Activated CD8-positive, alpha-beta memory T cell treated with anti-CD3 and anti-CD28 coated beads for 4 hours (primary cell): ENCODE data around the gene USP32.
"Not testable (repeated sequence)": the region's sequence is repeated elsewhere in the genome, so short reads cannot be mapped to it uniquely, and the experiment has no call there.

Experiments
- DNase-seq, 2 donors: peaks; one replicate each; pipeline ENCODE4 v3.0.0-alpha.2; 2020; ENCODE audit warnings: low read depth in 2 of 2

USP32 gene

DNA sequence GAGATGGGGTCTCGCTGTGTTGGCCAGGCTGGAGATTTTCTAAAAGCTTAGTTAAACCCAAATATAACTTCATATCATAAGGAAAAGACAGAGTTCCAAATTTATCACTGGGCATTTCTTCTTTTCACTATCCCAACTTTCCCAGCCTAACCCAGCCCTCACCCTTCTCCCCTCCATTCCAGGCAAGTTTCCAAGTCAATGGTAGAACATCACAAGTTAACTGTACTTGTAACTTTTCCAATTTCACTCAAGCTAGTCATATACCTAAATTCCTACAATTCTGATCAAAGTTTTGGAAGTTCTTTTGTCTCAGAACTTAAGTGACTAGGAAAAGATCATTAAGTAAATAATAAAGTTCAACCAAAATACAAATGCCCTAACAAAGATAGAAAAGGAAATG lies 61.2 kb downstream of the USP32 start:
- no peak for DNase-seq

DNA sequence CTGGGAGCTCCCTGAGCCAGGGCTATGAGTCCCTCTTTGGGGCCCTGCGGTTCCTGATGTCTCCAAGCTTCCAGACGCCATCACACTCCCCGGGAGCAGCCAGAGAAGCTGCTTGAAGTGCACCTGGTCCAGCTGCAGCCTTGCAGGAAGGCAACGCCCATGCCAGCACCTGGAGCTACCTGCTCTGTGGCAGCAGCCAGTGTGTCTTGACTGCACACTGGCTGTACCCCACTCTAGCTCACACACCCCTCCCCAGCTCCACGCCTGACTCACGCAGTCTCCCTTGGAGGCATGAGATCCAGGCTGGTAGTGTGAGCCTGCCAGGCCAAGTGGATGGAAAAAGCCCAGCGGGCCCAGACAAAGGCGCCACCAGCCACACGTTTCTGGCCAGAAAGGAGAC lies 63.3 kb downstream of the USP32 start:
- no peak for DNase-seq

DNA sequence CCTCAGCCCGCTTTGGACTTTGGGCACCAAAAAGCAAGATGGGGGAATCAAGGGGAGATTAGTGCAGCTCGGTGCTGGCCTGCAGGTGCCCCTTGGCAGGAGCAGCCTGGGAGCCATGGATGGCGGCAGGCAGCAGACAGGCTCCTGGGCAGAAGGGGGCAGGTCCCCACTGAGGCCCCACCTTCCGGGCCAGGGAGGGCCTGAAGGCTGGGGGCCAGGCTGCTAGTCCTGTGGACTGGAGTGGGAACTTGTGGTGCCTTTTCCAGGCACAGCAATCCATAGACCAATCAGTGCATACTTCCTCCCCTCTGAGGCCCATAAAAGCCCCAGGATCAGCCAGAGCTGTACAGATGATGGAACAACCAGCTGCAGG lies 64.0 kb downstream of the USP32 start:
- no peak for DNase-seq

DNA sequence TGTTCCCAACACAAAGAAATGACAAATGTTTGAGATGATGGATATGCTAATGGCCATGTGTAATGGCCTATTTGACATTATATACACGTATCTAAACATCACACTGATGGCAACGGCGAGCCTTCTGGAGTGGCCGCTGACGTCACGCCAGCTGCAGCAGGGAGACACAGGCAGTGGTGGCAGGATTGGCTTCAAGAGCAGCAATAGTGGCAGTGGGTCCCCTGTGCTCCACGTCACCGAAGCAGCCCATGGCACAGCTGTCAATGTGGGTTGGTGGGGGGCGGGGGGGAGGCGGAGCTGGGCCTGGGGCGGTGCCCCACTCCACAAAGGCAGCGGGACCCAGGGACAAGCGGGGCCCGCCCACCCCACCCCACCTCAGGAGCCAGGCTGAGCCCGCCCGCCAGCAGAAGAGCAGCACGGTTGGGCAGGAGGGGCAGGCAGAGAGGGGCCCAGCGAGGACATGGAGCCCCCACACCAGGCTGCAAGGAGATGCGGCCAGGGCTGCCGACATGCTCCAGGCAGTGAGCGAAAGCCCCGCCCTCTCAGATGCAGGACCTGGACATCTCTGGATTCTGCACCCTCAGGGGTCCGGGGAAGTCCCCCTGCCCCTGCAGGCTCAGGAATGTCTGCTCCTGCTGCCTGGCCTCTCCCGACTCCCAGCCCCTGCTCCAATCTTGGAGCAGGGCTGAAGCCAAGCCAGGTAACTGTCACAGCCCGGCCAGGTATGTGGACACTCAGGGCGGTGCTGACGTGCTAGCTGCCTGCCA lies 64.6 kb downstream of the USP32 start:
- no peak for DNase-seq

DNA sequence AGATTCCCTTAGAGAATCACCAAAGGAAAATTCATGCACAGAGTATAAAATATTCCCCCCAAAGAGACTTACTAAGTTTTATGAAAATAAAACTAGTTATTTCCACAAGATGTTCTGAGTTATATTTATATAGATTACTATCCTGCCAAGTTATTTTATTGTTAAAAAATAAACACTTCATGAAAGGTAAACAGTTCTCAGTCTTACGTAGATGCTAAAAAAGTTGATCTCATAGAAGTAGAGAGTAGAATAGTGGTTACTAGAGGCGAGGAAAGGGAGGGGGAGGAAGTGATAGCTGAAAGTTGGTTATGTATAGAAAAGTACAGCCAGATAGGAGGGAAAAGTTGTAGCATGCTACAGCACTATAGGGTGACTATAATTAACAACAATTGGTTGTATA lies 65.2 kb downstream of the USP32 start:
- no peak for DNase-seq

DNA sequence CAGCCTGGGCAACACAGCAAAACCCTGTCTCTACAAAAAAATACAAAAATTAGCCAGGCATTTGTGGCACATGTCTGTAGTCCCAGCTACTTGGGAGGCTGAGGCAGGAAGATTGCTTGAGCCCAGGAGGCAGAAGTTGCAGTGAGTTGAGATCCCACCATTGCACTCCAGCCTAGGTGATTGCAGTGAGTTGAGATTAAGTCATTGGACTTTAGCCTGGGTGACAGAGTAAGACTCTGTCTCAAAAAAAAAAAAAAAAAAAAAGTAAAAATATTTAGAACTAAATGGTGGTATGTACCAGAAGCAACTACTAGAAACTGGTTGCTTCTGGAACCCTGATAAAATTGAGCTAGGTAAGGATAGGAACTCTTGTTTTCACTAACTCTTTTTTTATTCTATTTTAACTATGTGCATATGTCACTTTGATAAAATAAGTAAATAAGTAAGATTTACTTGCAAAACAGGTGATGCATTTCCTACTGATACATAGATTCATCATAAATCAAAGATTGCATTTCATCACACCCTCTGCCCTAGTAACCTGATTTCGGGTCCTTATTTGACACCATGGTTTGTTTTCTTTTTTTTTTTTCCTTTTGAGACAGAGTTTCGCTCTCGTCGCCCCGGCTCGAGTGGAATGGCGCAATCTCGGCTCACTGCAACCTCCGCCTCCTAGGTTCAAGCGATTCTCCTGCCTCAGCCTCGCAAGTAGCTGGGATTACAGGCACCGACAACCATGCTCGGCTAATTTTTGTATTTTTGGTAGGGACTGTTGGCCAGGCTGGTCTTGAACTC lies 66.0 kb downstream of the USP32 start:
- no peak for DNase-seq

DNA sequence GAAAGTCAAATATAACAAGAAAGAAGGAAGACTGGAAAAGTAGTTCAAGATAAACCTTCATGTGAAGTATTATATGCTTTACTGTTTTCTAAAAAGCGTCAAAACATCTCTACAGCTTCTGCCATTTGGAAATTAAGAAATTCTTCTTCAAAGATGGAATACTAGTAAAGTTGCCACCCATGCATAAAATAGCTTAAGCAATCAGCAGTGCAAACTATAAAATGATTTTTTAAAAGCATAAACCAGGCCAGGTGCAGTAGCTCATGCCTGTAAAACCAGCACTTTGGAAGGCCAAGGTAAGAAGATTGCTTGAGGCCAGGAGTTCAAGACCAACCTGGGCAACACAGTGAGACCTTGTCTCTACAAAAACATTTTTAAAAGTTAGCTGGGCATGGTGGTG lies 68.2 kb downstream of the USP32 start:
- no peak for DNase-seq

DNA sequence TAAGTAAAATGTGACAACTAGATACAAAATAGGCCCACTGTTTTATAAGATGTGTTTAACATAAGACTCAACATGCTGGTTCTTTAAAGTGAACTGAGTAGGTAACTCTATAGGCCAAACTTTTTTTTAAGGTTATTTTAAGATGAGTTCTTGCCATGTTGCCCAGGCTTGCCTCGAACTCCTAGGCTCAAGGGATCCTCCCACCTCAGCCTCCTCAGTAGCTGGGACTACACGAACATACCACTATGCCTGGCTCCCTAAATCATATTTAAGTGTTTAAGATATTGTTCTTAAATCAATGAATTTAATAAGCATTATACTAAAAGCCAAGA lies 69.9 kb downstream of the USP32 start:
- no peak for DNase-seq

DNA sequence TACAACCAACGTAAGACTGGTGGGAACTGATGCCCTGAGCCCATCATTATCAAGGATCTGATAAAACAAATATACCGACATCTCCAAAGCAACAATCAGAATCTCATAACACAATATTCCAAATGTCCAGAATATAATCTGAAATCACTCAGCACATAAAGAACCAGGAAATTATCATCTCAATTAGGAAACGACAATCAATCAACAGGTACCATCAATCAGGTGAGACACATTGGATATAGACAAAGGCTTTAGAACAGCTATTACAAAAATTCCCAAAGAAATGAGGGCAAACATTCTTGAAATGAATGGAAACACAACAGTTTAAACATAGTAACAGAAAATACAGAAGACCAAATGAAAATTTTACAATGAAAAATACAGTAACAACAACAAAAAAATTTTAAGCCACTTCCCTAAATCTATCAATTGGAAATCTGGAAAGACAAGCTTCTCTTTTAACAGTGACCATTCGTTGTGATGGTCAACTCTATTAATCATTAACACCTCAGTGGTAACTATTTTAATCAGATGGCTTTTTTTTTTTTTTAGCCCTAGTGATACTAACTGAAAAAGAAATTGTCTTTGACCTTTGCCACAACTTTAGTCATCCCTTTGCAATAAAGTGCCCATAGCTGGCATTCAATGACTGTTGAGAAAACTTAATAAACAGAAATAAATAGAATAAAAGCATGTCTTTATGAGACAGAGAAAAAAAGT lies 70.4 kb downstream of the USP32 start:
- DNase-seq: no peak

DNA sequence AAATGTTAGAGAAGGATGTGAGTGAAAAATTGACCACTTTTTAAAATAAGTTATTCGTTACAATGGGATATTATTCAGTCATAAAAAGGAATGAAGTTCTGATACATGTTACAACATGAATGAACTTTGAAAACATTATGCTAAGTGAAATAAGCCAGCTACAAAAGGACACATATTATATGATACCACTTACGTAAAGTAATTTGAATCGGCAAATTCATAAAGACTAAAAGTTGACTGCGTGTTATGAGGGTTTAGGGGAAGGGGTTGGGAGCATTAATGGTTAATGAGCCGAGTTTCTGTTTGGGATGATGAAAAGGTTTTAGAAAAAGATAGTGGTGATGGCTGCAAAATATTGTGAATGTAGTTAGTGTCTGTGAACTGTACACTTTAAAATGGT lies 73.1 kb downstream of the USP32 start:
- DNase-seq: no peak

DNA sequence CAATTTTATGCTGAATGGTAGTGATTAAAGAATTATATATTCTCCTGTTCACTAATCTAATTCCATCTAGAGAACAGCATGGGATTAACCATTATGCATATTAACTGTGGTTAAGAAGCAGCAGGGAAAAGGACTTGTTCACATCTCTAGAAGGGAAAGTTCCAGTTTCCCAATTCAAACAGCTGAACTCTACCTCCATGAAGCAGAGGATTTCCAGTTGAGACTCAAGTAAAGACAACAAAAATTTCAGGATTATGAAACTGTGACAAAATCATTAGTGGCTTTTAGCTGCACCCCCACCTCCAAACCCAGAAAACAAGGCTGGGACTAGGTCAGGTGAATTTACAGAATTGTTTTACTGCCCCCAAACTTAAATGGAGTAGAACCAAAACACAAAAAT lies 73.6 kb downstream of the USP32 start:
- no peak for DNase-seq

DNA sequence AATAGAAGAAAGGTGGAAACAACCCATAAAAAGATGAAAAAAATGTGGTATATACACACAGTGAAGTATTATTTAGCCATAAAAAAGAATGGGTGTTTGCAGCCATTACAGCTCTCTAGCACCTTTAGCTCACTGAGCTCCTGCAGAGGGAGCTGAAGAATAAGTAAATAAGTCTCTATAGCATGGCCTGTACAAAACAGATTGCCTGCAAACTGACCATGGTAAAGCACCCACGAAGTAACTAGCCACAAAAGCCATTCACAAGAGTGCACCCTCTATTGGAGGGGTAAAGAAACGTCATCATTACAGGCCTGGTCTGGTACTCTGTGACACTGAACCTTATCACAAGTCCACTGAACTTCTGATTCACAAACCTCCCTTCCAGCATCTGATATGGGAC lies 76.3 kb downstream of the USP32 start:
- no peak for DNase-seq

DNA sequence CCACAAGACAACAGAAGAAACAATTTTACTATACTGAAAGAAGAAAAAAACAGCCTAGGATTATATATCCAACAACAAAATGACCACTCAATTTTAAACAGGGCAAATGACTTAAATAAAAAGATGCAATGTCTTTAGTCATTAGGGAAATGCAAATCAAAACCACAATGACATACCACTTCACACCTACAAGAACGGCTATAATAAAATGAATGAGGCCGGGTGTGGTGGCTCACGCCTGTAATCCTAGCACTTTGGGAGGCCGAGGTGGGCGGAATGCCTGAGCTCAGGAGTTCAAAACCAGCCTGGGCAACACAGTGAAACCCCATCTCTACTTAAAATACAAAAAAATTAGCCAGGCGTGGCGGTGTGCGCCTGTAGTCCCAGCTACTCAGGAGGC lies 77.0 kb downstream of the USP32 start:
- DNase-seq: not testable (repeated sequence)

DNA sequence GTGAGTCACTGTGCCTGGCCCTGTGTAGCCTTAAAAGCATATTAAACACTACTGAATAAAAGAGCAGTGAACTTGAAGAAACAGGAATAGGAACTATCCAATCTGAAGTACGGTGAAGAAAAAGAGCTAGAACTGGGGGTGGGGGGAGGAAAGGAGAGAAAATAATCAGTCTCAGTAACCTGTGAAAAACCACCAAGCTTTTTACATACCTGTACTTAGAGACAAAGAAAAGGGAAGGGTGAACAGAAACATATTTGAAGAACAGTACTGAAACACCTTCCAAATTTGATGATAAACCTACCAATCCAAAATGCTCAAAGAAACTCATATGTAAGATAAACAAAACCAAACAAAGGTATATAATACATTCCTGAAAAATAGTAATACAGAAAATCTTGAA lies 77.5 kb downstream of the USP32 start:
- no peak for DNase-seq

DNA sequence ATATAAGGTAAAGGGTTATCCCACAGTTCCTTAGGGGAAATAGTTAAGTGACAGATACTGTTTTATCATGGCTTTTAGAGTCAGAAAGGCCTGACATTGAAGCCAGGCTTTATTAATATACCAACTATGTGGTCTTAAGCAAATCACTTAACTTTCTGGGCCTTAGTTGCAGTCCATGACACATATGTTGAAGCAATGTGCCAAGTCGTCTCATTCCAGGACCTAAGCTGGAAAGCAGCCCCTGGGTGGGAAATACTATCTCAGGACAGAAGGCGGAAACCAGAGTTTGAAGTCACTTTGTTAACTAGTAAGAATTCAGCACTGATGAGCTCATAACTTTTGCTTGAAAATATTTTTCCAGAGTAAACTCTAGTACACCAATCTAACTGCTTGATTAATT lies 80.0 kb downstream of the USP32 start:
- no peak for DNase-seq

DNA sequence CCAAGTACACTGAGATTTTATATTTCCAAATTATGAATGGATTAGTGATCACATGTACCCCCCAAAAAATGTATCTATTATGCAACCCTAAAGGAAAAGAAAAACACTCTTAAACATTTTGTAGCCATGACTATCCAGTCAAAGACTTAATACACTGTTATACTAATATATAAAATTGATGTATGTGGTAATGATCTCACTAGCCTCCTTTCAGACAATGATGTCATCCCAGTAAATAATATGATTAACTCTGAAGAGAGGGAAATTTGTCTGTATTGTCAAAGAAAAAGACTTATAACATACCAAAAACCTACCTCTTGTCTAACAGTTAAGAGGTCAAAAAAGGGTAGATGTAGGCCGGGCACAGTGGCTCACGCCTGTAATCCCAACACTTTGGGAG lies 80.7 kb downstream of the USP32 start:
- no peak for DNase-seq

DNA sequence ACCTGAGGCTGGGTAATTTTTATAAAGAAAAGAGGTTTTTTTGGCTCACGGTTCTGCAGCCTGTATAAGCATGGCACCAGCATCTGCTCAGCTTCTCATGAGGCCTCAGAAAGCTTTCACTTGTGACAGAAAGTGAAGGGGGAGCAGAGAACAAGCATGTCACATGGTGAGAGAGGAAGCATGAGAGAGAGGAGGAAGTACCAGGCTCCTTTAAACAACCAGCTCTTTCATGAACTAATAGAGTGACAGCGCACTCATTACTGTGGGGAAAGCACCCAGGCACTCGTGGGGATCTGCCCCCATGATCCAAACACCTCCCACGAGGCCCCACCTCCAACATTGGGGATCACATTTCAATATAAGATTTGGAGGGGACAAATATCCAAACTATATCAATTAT lies 86.8 kb downstream of the USP32 start:
- DNase-seq: no peak

DNA sequence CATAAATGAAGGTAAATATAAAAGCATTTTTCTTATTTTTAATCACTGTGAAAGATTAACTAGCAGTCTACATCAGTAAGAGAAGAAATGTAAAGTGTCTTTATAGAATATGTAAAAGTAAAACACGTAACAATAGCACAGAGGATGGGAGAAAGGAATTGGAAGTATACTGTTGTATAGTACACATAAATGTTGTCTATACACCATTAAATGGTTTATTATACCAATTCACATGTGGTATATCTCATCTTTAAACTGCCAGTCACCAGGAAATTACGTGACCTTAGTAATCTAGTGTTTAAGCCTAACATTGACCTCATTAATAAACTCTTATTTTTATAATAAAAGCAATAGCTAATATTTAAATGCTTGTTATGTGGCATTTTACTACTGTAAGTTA lies 87.4 kb downstream of the USP32 start:
- DNase-seq: no peak

DNA sequence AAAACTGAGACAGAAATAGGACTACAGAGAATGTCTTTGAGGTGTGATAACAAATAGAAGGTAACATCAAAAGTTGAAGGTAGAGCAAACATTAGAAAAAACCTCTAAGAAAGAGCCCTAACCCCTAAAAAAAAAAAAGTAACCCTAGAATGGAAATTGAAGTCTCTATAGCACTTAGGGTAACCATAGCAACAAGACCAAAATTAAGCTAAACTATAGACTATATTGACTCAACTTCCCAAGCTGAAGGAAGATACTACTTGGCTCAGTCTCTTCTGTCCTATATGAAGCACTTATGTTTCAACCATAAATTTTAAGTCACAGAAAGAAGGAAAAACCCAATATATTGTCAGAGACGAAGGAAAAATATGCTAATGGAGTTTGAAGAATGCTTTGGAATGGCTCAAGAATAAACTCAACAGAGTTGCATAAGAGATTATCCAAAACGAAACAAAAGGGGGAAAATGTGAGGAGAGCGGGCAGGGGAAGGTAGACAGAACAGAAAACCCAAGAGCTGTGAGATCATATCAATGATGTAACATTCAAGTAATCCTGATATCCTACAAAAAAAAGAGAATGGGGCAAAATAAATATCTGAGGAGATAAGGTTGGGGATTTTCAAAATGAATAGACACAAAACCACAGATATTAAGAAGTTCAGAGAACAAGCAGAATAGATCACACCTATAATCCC lies 88.4 kb downstream of the USP32 start:
- DNase-seq: no peak

DNA sequence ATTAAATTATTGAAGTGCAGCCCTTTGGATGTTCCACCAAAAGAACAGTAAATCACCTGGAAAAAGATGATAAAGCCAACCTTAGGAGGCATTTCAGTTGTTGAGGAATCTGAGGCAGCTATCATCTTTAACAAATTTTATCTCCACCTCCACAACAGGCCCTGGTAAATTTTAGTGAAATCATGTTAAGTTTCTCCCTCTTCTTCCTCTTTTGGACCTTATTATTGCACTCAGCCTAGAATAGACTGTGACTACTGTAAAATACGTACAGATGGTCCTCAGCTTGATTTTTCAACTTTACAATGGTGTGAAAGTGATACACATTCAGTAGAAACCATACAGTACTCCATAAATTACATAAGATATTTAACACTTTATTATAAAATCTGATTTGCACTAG lies 90.3 kb downstream of the USP32 start:
- no peak for DNase-seq

DNA sequence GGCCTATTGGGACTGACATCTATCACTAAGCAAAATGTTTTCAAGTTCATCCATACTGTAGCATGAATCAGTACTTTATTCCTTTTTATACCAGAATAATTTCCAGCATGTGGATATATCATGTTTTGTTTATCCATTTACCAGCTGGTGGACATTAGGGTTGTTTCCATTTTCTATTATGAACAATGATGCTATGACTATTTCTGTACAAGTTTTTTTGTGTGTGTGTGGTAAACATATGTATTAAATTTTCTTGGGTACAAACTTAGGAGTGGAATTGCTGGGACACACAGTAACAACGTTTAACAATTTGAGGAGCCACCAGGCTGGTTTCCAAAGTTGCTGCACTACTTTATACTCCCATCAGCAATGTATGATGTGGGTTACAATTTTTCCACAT lies 91.0 kb downstream of the USP32 start:
- DNase-seq: no peak

DNA sequence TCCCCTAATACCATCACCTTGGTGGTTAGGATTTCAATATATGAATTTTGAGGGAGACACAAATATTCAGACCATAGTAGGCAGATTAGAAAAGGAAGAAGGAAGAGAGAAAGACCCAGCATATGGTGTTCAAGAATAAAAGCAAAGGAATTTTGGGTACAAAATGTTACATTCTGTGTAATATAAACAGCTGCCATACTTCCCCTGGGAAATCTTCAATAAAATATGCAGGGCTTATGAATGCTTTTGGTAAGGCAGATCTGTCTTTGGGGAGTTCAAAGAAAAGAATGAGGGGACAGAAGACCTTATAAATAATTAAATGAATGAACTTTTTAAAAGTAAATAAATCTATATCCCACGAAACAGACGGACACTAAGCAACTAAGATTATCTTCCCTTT lies 91.9 kb downstream of the USP32 start:
- no peak for DNase-seq
